ENCODE data around the gene SYNE1.
"Not testable (repeated sequence)": the region's sequence is repeated elsewhere in the genome, so short reads cannot be mapped to it uniquely, and the experiment has no call there.

SYNE1 gene

DNA sequence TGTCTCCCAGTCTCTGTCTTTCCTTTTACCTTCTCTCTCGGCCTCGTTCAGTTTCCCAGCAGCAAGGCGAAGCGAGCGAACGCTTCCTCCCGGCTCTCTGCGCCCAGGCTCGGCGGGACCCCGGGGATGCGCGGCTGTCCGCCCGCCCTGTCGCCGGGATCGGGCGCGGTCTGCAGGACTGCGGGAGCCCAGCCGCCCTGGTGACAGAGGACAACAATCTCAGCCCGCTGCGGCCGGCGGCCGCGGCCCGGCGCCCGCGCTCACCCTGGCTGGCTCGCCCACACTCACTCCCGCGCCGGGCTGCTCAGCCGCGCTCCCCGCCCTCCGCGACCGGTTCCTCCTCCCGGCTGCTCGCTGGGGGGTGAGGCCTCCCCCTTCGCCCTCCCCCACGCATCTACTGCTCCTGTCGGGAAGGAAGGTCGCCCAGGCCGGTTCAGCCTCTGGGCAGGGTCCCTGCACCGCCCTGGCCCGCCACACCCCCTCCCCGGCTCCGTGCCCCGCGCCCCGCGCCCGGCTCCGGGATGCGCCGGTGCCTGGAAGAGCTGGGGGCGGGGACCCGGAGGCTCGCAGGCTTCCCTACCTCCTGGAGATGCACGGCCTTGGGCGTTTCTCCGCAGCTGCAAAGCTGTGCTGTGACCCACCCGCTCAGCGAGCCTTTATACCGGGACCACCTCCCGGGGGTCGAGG is 410 bp downstream of the SYNE1 start:
- CTCF ChIA-PET, result no interaction called here
- no peak overlapping the region for H3K27ac Mint-ChIP-seq
- H3K4me1 Mint-ChIP-seq, result peaks cover 13% of the 10 kb centered on the region

DNA sequence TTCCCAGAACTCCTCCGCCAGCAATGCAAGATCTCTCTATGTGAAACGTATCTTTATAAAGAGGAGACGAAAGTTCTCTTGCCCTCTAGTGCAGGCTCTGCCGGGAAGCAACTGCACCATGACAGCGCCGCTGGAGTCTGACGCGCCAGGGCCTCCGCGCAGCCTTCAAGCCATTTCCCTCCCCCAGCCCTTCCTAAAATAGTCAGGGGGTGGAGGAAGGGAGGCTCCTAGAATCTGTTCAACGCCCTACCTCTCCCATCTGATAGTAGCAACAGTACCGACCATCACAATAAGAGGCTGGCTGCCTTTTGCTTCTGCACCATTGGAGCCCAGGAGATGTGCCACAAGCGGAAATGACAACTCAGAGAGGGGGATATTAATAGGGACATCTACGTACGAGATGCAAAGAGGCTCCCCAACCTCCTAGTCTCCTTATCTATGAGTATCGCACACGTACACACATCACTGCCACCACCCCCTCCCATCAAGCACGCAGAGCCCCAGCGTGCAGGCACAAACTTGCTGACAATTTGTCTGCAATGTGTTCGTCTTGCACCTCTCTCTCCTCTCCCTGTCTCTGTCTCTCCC is 1.0 kb downstream of the SYNE1 start:
- Mint-ChIP-seq H3K4me1 (peaks cover 13% of the 10 kb centered on the region), H3K27me3 (peaks cover 38% of the 10 kb centered on the region), H3K9me3 (no peaks in the 10 kb centered on the region), H3K27ac (no peak overlapping the region), H3K4me3 (peak overlapping the region; percentile 54), H3K36me3 (no peaks in the 10 kb centered on the region)
- CTCF ChIA-PET, result no interaction called here
- no peak for DNase-seq

More for the DNA sequence above, 410 bp downstream of the SYNE1 start:
- H3K9me3 Mint-ChIP-seq, result no peaks in the 10 kb centered on the region
- DNase-seq, result no peak
- H3K36me3 Mint-ChIP-seq, result no peaks in the 10 kb centered on the region
- peak overlapping the region; percentile 54 for H3K4me3 Mint-ChIP-seq
- H3K27me3 Mint-ChIP-seq, result peaks cover 38% of the 10 kb centered on the region

GRCh38 chr6:152634773-152635172 is 2.4 kb downstream of the SYNE1 start:
- Mint-ChIP-seq H3K36me3 (no peaks in the 10 kb centered on the region), H3K27me3 (peaks cover 38% of the 10 kb centered on the region), H3K9me3 (no peaks in the 10 kb centered on the region), H3K4me1 (peaks cover 13% of the 10 kb centered on the region), H3K27ac (no peak overlapping the region), H3K4me3 (no peak overlapping the region)
- no peak for DNase-seq
- CTCF ChIA-PET, result no interaction called here

DNA sequence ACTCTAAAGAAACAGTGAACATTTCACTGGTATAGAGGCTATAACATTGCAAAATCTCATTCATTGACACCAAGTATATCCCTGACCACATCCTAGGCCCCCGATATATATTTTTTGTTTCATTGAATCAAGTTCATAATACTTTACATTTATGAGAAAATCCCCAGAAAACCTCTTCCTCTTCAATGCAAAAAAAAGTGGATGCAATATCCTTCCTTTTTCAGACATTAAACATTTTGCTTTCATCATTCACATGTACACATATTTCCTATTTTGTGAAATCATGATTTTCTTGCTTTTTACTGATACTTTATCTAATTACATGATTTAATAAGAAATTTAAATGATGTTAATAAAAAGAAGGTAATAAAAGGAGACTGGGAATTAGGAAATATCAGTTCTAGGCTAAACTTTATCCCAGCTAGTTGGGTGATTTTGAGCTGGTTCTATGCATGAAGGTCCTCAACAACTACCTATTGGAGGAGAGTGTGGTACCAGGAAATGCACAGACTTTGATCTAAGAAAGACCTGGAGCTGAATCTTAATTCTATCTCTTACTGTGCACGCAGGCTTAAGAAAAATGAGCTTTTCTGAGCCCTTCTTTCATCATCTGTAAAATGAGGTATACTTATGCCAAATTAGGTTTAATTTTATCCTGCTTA is 4.9 kb downstream of the SYNE1 start:
- peaks cover 13% of the 10 kb centered on the region for H3K4me1 Mint-ChIP-seq
- no peak for DNase-seq
- no peaks in the 10 kb centered on the region for H3K36me3 Mint-ChIP-seq
- H3K27me3 Mint-ChIP-seq, result peaks cover 22% of the 10 kb centered on the region
- CTCF ChIA-PET, result no interaction called here
- no peaks in the 10 kb centered on the region for H3K9me3 Mint-ChIP-seq
- no peak overlapping the region for H3K27ac Mint-ChIP-seq
- no peak overlapping the region for H3K4me3 Mint-ChIP-seq

DNA sequence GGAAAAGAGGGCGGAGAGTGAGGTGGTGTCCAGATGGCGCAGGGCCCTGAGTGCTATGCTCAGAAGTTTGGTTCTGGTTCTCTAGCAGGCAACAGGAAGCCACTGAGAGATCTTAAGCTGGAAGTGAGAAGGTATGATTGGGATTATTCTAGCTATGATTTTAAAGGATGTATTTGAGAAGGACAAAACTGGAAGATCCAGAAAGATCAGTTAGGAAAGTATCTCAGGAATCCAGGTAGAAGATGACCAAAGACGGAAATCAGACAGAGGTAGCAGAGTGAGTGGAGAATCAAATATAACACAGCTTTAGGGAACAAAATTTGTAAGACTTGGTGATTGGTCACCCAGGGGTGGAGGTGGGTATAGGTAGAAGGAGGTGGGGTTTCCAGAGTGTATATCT is 5.8 kb downstream of the SYNE1 start:
- H3K27ac Mint-ChIP-seq, result no peak overlapping the region
- peaks cover 11% of the 10 kb centered on the region for H3K4me1 Mint-ChIP-seq
- CTCF ChIA-PET, result no interaction called here

DNA sequence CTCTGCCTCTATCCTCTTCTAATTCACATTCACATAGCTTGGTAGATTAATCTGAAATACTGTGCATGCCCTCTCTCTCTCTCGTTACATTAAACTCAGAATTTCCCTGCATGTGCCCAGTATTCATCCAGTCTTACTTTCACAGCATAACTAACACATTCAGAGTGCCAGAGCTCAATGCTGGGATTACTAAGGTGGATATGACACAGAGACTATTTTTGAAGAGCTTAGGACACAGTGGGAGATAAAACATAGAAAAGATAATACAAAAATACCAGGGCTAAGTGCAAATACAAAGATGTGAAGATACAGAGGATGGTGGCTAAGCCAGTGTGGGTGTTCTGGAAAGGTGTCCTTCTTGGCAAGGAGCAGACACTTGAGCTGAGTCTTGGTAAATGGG is 6.3 kb downstream of the SYNE1 start:
- Mint-ChIP-seq H3K4me1 (peaks cover 6% of the 10 kb centered on the region), H3K9me3 (no peaks in the 10 kb centered on the region), H3K4me3 (no peak overlapping the region), H3K36me3 (no peaks in the 10 kb centered on the region), H3K27me3 (peaks cover 8% of the 10 kb centered on the region), H3K27ac (no peak overlapping the region)
- CTCF ChIA-PET, result no interaction called here
- no peak for DNase-seq

More for the DNA sequence above, 5.8 kb downstream of the SYNE1 start:
- peaks cover 14% of the 10 kb centered on the region for H3K27me3 Mint-ChIP-seq
- H3K36me3 Mint-ChIP-seq, result no peaks in the 10 kb centered on the region
- no peak for DNase-seq
- H3K9me3 Mint-ChIP-seq, result no peaks in the 10 kb centered on the region
- no peak overlapping the region for H3K4me3 Mint-ChIP-seq

DNA sequence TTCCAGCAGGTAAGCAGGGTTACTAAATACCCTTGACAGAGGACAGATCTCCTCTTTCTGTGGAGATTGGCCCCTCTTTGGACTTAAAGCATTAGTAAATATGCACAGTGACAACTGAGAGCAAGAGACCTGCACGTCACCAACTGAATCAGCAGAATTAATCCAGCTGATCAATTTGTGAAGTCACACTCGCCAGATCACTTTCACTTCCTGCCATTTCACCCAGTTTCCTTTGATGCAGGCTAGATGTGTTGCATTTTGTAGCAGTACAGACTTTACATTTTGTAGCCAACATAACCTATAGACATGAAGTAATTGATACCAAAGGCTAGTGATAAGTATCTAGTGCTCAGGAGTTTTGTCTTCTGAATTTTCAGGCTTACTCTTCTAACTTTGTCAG is 11.9 kb downstream of the SYNE1 start:
- Mint-ChIP-seq H3K27me3 (no peaks in the 10 kb centered on the region), H3K9me3 (no peaks in the 10 kb centered on the region), H3K4me1 (no peaks in the 10 kb centered on the region), H3K4me3 (no peak overlapping the region), H3K36me3 (no peaks in the 10 kb centered on the region), H3K27ac (no peak overlapping the region)
- CTCF ChIA-PET, result no interaction called here
- no peak for DNase-seq

DNA sequence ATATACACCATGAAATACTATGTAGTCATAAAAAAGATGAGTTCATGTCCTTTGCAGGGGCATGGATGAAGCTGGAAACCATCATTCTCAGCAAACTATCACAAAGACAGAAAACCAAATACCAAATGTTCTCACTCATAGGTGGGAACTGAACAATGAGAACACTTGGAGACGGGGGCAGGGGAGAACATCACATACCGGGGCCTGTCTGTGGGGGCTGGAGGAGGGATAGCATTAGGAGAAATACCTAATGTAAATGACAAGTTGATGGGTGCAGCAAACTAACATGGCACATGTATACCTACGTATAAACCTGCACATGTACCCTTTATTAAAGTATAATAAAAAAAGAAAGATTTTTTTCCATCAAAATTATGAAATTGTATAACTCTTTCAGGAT is 22.4 kb downstream of the SYNE1 start:
- H3K4me3 Mint-ChIP-seq, H3K36me3 Mint-ChIP-seq, H3K27me3 Mint-ChIP-seq, H3K9me3 Mint-ChIP-seq, H3K4me1 Mint-ChIP-seq, CTCF ChIA-PET, H3K27ac Mint-ChIP-seq, DNase-seq: not testable (repeated sequence)

- Mint-ChIP-seq H3K27me3 (no peaks in the 10 kb centered on the region), H3K36me3 (no peaks in the 10 kb centered on the region), H3K4me1 (no peaks in the 10 kb centered on the region), H3K27ac (no peak overlapping the region), H3K4me3 (no peak overlapping the region), H3K9me3 (no peaks in the 10 kb centered on the region)
- CTCF ChIA-PET, result no interaction called here
- DNase-seq, result no peak
These were observed 28.0 kb downstream of the SYNE1 start for GRCh38 chr6:152609125-152609670.

GRCh38 chr6:152605941-152606340 is 31.2 kb downstream of the SYNE1 start:
- Mint-ChIP-seq H3K27ac (no peak overlapping the region), H3K36me3 (no peaks in the 10 kb centered on the region), H3K4me1 (no peaks in the 10 kb centered on the region), H3K4me3 (no peak overlapping the region), H3K9me3 (no peaks in the 10 kb centered on the region), H3K27me3 (no peaks in the 10 kb centered on the region)
- CTCF ChIA-PET, result no interaction called here
- DNase-seq, result no peak

DNA sequence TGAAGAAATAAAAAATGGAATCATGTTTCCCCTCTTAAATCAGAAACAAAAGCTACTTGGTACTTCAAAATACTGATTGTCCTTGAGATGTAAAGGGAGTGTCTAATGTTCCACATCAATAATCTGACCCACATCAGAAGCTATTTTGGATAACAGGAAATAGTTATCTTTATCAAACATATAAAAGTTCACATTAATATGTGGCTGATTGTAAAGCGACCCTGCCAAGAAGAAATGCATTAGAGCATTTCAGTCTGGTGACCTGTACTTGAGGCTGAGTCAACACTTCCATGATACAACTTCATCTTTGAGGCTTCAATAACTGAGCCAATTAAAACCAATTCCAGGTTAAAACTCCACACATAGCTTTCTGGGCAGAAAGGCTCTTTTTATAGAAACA is 31.8 kb downstream of the SYNE1 start:
- CTCF ChIA-PET, result no interaction called here
- DNase-seq, result no peak

GRCh38 chr6:152603911-152604310 is 33.3 kb downstream of the SYNE1 start:
- Mint-ChIP-seq H3K36me3 (no peaks in the 10 kb centered on the region), H3K27ac (no peak overlapping the region), H3K4me1 (no peaks in the 10 kb centered on the region), H3K27me3 (no peaks in the 10 kb centered on the region), H3K9me3 (no peaks in the 10 kb centered on the region), H3K4me3 (no peak overlapping the region)
- DNase-seq, result no peak
- CTCF ChIA-PET, result no interaction called here

More for the DNA sequence above, 31.8 kb downstream of the SYNE1 start:
- no peak overlapping the region for H3K4me3 Mint-ChIP-seq
- H3K27me3 Mint-ChIP-seq, result no peaks in the 10 kb centered on the region
- H3K4me1 Mint-ChIP-seq, result no peaks in the 10 kb centered on the region
- no peak overlapping the region for H3K27ac Mint-ChIP-seq
- no peaks in the 10 kb centered on the region for H3K9me3 Mint-ChIP-seq
- H3K36me3 Mint-ChIP-seq, result no peaks in the 10 kb centered on the region

DNA sequence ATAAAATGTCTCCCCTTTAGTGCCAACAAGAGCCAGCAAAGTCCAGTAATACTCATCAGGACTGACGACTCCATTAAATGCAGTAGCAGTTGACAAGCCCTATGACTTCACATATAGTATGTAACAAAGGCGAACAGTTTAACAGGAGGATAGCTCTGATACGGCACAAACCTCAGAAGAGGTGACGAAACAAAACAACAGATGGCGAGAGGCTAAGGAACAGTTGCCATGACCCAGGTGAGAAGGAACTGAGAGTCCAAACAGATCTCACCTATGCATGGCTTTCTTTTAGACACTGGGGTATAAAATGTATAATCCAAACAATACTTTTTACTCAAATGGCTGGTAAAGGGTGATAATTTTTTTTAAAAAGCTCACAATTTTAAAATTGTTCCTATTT is 37.1 kb downstream of the SYNE1 start:
- H3K27ac Mint-ChIP-seq, result no peak overlapping the region
- H3K9me3 Mint-ChIP-seq, result no peaks in the 10 kb centered on the region
- no peak overlapping the region for H3K4me3 Mint-ChIP-seq
- DNase-seq, result no peak
- CTCF ChIA-PET, result no interaction called here
- no peaks in the 10 kb centered on the region for H3K36me3 Mint-ChIP-seq
- no peaks in the 10 kb centered on the region for H3K27me3 Mint-ChIP-seq
- no peaks in the 10 kb centered on the region for H3K4me1 Mint-ChIP-seq

GRCh38 chr6:152598901-152599537 is 38.1 kb downstream of the SYNE1 start:
- Mint-ChIP-seq H3K27ac (no peak overlapping the region), H3K4me3 (no peak overlapping the region), H3K9me3 (no peaks in the 10 kb centered on the region), H3K27me3 (no peaks in the 10 kb centered on the region), H3K36me3 (no peaks in the 10 kb centered on the region), H3K4me1 (no peaks in the 10 kb centered on the region)
- CTCF ChIA-PET, result no interaction called here
- no peak for DNase-seq

DNA sequence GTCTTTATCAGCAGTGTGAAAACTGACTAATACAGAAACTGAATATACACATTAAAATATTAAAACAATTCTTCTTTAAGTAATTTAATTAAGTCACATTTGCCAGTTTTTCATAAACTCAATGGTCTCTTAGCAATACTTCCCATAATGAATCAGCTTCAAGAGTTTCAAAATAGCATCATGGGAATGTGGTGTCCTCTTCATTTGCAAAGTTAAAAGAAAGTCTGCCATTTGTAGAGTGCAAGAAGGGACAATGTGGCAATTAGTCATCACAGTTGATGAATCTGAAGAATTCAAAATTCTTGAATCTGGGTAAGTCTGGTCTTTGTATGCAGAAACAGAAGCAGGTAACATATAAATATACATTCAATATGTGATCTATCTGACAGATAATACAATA is 38.7 kb downstream of the SYNE1 start:
- no peaks in the 10 kb centered on the region for H3K9me3 Mint-ChIP-seq
- no peak overlapping the region for H3K27ac Mint-ChIP-seq
- no peak for DNase-seq
- H3K36me3 Mint-ChIP-seq, result no peaks in the 10 kb centered on the region
- CTCF ChIA-PET, result no interaction called here
- H3K27me3 Mint-ChIP-seq, result no peaks in the 10 kb centered on the region
- no peak overlapping the region for H3K4me3 Mint-ChIP-seq
- no peaks in the 10 kb centered on the region for H3K4me1 Mint-ChIP-seq
